Mesodermal cell (in vitro differentiated cells): Measurements from ENCODE around the gene ZBED5.
"Not testable (repeated sequence)": the region's sequence is repeated elsewhere in the genome, so short reads cannot be mapped to it uniquely, and the experiment has no call there.

ENCODE experiments used
- H3K27ac ChIP-seq: 2 replicates; pipeline ENCODE4 v1.7.0; 2013; ENCODE audit warnings: mild to moderate bottlenecking, low read depth, low read length, moderate library complexity; ENCODE audit not compliant: severe bottlenecking
- H3K36me3 ChIP-seq: 2 replicates; pipeline ENCODE4 v1.7.1; 2013; ENCODE audit warnings: mild to moderate bottlenecking, low read length, moderate library complexity; ENCODE audit not compliant: control insufficient read depth, insufficient read depth
- H3K4me1 ChIP-seq: one replicate; pipeline ENCODE4 v1.7.1; 2013; ENCODE audit warnings: mild to moderate bottlenecking, low read length; ENCODE audit not compliant: insufficient read depth, control insufficient read depth, poor library complexity, severe bottlenecking
- H3K4me3 ChIP-seq: 2 replicates; pipeline ENCODE4 v1.7.0; 2013; ENCODE audit warnings: low read length, control low read depth, mild to moderate bottlenecking; ENCODE audit not compliant: insufficient read depth, poor library complexity, severe bottlenecking; ENCODE audit errors: extremely low read depth
- H3K9me3 ChIP-seq: 2 replicates; pipeline ENCODE4 v1.7.1; 2013; ENCODE audit warnings: mild to moderate bottlenecking, low read length, moderate library complexity; ENCODE audit not compliant: control insufficient read depth
- WGBS, 2 experiments: methylation state at CpG; one replicate each; pipeline ENCODE4 v1.1.5; 2013; ENCODE audit warnings: missing lambda C conversion rate in 2 of 2; ENCODE audit not compliant: insufficient coverage in 2 of 2; 5-methylcytosine and 5-hydroxymethylcytosine counted together

ZBED5 gene

GRCh38 chr11:10838083-10838482 is 19.8 kb downstream of the ZBED5 start:
- H3K27ac ChIP-seq: no peak overlapping the region
- no peaks in the 10 kb centered on the region for H3K36me3 ChIP-seq
- H3K4me3 ChIP-seq: no peak overlapping the region
- no peaks in the 10 kb centered on the region for H3K4me1 ChIP-seq
- H3K9me3 ChIP-seq: no peaks in the 10 kb centered on the region

- H3K4me1 ChIP-seq, H3K27ac ChIP-seq, H3K9me3 ChIP-seq, H3K36me3 ChIP-seq, H3K4me3 ChIP-seq: not testable (repeated sequence)
- 94 to 100% methylated on average over 2 of the region's 4 CpGs for WGBS, 2 experiments
These were observed 21.0 kb downstream of the ZBED5 start for GRCh38 chr11:10836884-10837283.

- 92 to 98% methylated on average over 3 to 4 of the region's 4 CpGs for WGBS, 2 experiments
- H3K4me1 ChIP-seq: no peaks in the 10 kb centered on the region
- H3K36me3 ChIP-seq: no peaks in the 10 kb centered on the region
- H3K4me3 ChIP-seq: no peak overlapping the region
- peaks cover 3% of the 10 kb centered on the region for H3K9me3 ChIP-seq
- no peak overlapping the region for H3K27ac ChIP-seq
These were observed 28.7 kb downstream of the ZBED5 start for GRCh38 chr11:10829139-10829538.

- Histone ChIP-seq H3K4me1 (no peaks in the 10 kb centered on the region), H3K36me3 (no peaks in the 10 kb centered on the region), H3K9me3 (peaks cover 3% of the 10 kb centered on the region), H3K27ac (no peak overlapping the region), H3K4me3 (no peak overlapping the region)
- 36 to 50% methylated on average over 2 of the region's 2 CpGs for WGBS, 2 experiments
These were observed 29.5 kb downstream of the ZBED5 start for GRCh38 chr11:10828402-10828801.

GRCh38 chr11:10824888-10825287 is 33.0 kb downstream of the ZBED5 start:
- WGBS, 2 experiments: 76 to 88% methylated on average over 2 to 3 of the region's 3 CpGs
- Histone ChIP-seq H3K4me3 (no peak overlapping the region), H3K27ac (no peak overlapping the region), H3K4me1 (no peaks in the 10 kb centered on the region), H3K9me3 (peaks cover 3% of the 10 kb centered on the region), H3K36me3 (no peaks in the 10 kb centered on the region)

GRCh38 chr11:10823152-10823579 is 34.7 kb downstream of the ZBED5 start:
- WGBS, 2 experiments: 80% methylated on average over 2 of the region's 2 CpGs; no CpG with 5 or more reads in 1 of the 2 experiments
- H3K27ac ChIP-seq: no peak overlapping the region
- no peaks in the 10 kb centered on the region for H3K36me3 ChIP-seq
- H3K4me3 ChIP-seq: no peak overlapping the region
- no peaks in the 10 kb centered on the region for H3K4me1 ChIP-seq
- no peaks in the 10 kb centered on the region for H3K9me3 ChIP-seq

- not testable (repeated sequence) for H3K9me3 ChIP-seq, H3K36me3 ChIP-seq, H3K4me3 ChIP-seq, H3K27ac ChIP-seq, H3K4me1 ChIP-seq
- no CpG with 5 or more reads among the region's 3 CpGs for WGBS, 2 experiments
These were observed 35.4 kb downstream of the ZBED5 start for GRCh38 chr11:10822491-10822890.

GRCh38 chr11:10818594-10818993 is 39.3 kb downstream of the ZBED5 start:
- Histone ChIP-seq H3K4me3 (no peak overlapping the region), H3K4me1 (no peaks in the 10 kb centered on the region), H3K27ac (no peak overlapping the region), H3K36me3 (no peaks in the 10 kb centered on the region), H3K9me3 (no peaks in the 10 kb centered on the region)
- 100% methylated on average over 1 of the region's 1 CpG; no CpG with 5 or more reads in 1 of the 2 experiments for WGBS, 2 experiments

- Histone ChIP-seq H3K9me3 (no peaks in the 10 kb centered on the region), H3K36me3 (no peaks in the 10 kb centered on the region), H3K27ac (no peak overlapping the region), H3K4me3 (no peak overlapping the region), H3K4me1 (no peaks in the 10 kb centered on the region)
These were observed 43.9 kb downstream of the ZBED5 start for GRCh38 chr11:10813945-10814344.

- peak overlapping the region; percentile 94 for H3K4me3 ChIP-seq
- peak overlapping the region; percentile 99 for H3K27ac ChIP-seq
- 0% methylated on average over 19 to 25 of the region's 29 CpGs for WGBS, 2 experiments
- peaks cover 33% of the 10 kb centered on the region for H3K36me3 ChIP-seq
- H3K9me3 ChIP-seq: no peaks in the 10 kb centered on the region
- peaks cover 12% of the 10 kb centered on the region for H3K4me1 ChIP-seq
These were observed 48.3 kb downstream of the ZBED5 start for GRCh38 chr11:10809373-10810160.

GRCh38 chr11:10808553-10809372 is 49.1 kb downstream of the ZBED5 start, which contains the start of gene EIF4G2:
EIF4G2 (minus strand) TSS chr11:10808926.
- Histone ChIP-seq H3K27ac (peak within 1 kb of the TSS; percentile 99), H3K9me3 (no peaks in the 10 kb centered on the region), H3K4me3 (peak within 1 kb of the TSS; percentile 94), H3K4me1 (peaks cover 20% of the 10 kb centered on the region), H3K36me3 (peaks cover 41% of the 10 kb centered on the region)
- WGBS, 2 experiments: 0% methylated on average over 55 to 60 of the region's 65 CpGs
